HG03354 (cell line): ENCODE measurements around the gene DKK2.
A peak's percentile ranks its signal among the peaks of the same experiment; 100 is the strongest.
"Not testable (repeated sequence)": the region's sequence is repeated elsewhere in the genome, so short reads cannot be mapped to it uniquely, and the experiment has no call there.

ENCODE experiments used
- ATAC-seq: cut with Tn5 transposase; IDR thresholded peaks from one replicate; pipeline ENCODE4 v1.9.1; 2021; ENCODE audit warnings: mild to moderate bottlenecking; ENCODE audit not compliant: unreplicated experiment, poor library complexity, severe bottlenecking

Gene DKK2

DNA sequence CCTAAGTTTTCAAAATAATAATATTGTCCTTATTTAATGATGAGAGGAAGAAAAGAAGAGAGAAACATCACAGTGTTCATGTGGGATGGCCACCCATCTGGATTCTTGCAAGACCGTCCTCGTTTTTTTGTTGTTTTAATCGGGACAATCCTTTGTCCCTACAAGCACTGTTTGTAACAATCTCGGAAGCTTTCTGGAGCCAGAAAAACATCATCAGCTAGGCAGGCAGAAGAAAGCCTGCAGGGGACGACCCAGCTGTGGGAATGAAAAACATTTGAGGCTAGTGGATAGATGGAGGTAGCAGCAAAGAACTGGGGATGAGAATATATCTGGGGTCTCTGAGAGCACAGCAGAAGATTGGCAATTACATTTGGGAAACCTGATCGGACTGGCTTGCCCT is 105.6 kb downstream of the DKK2 start:
- ATAC-seq, result no peak

DNA sequence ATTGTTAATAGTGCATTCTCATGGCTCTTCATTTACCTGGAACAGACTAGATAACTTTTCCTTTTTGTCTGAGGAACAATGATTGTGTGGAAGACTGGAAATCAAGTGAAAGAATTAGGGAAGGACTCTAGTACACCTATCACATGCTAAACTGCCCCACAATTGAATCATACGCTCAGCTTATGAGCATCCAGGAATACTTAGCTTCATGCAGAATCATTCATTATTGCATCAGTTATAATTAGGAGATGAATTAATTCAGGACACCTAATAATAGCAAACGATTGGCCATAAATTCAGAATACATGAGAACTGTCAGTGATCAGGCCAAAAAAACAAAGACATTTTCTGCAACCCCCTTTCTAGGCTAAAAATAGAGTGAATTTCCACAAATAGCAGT is 106.9 kb downstream of the DKK2 start:
- no peak for ATAC-seq

DNA sequence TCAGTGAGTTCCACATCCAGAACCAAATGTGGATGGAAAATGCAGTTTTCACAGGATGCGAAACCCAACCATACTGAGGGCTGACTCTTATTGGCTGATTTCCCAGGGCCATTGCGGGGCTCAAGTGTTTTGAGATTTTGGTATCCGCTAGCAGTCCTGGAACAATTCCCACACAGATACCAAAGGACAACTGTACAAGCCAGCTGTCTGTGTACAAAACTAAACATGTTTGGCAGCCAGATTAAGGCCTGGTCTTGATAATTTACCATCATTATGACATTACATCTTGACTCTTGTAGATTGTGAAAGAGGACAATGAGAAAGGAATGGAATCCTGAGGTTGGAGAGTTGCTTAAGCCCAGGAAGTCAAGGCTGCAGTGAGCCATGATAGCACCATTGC is 121.9 kb downstream of the DKK2 start:
- ATAC-seq, result no peak

DNA sequence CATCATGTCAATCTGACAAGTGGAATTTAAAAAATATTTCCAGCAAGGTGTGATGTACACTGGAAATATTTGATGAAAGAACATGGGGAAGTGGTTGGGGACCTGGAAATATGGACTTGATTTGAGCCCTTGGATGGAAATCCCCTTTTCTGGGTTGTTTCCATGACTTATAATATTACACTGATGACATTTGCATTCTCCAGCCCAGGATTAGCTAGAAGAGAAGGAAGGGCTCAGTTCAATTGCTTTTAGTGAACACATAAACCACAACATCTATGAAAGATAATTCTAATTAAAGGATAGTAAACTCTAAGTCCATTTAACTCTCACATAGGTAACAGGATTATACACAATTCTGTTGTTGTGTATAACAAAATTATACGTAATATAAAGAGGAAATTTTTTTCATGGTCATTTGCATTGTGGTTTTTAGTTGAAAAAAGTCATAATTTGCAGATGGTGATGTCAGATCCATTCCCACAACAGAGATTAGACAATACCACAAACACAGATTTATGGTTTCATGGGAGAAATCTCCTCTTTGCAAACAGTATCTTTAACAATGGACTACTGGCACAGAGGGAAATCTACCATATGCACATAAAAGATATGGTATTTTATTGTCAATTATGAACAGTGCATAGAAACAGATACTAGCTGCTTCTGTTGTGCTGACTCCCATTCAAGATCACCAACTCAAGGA is 126.5 kb downstream of the DKK2 start:
- no peak for ATAC-seq

DNA sequence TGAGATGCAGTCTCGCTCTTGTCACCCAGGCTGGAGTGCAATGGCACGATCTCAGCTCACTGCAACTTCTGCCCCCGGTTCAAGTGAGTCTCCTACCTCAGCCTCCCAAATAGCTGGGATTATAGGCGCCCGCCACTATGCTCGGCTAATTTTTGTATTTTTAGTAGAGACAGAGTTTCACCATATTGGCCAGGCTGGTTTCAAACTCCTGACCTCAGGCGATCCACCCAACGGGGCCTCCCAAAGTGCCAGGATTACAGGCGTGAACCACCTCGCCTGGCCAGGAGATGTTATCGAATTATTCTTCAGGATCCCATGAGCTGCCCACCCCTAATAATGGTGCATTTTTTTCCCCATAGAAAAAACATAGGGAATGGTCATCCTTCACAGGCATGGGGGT is 128.1 kb downstream of the DKK2 start:
- not testable (repeated sequence) for ATAC-seq

DNA sequence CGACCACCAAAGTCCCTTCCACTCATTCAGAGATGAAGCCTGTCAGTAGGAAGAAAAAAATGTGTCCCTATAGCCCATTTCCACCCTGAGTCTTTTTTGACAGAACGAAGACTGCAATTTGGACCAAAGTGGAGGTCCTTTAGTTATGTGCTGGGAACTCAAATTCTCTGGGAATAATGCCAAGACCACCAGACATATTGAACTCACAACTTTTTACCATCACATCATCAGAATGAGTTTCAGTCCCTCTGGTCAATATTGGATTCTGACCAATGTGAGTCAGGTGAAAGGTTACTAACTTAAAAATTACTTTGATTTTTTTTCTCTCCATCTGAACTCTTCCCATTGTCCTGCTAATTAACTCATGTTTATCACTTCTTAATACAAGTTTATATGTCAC is 128.9 kb downstream of the DKK2 start:
- no peak for ATAC-seq

DNA sequence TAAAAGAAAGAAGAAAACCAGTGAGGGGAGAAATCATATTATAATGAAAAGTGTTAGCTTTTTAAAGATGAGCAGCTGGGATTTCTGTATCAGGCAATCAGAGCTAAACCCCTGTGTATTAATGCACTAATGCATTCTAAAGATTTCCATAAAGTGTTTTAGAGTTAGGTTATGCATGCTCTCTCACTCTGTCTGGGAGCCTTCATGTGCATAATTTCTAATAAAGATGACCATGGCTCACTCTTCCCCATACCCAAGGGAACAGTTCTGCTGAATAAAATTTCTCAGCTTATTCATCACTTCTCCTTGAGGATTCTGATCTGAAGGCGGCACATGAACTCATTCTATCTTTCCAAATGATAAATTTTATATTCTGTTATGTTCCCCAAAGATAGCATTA is 129.4 kb downstream of the DKK2 start:
- no peak for ATAC-seq

DNA sequence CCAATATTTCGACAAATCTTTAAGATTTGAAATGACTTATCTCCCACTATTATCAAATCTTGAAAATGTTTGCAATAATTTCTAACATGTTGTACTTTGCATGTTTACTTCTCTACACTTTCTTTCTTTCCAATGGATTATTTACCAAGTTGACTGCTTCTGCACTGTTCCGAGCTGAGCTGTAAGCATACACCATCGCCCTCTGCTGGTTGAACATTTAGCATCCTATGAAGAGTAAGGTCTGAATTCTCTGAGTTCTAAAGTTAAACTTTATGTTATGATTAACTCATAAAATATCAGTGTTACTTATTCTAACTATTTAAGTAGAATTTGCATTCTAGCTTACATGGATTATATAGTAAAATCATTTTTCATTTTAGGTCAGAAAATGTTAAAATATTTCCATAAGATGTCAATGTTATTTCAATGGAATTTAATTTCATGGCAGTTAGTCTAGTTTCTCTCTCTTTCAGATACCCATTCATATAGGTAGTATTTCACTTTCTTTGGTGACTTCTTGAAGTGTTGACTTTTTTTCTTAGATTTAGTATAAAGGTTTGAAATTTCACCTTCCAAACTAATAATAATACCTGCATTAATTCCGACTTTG is 137.4 kb downstream of the DKK2 start:
- ATAC-seq, result peak; percentile 92

DNA sequence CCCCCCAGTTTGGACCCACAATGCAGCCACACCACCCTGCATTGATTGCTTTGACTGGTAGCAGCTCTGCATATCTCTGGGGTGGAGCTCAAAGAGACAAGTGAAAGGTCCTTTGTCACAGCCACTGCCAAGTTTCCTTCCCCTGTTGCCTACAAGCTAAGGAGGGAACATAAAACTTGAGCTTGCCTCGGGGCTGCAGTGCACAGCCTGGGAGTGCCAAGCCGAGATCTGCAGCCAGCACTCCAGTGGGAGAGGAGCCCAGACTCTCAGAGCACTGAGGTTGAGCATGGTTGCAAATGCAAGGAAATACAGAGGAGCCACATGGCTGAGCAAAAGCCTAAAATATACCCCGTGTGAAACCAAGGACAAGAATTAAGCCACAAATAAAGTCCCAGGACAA is 142.2 kb downstream of the DKK2 start:
- ATAC-seq, result no peak

DNA sequence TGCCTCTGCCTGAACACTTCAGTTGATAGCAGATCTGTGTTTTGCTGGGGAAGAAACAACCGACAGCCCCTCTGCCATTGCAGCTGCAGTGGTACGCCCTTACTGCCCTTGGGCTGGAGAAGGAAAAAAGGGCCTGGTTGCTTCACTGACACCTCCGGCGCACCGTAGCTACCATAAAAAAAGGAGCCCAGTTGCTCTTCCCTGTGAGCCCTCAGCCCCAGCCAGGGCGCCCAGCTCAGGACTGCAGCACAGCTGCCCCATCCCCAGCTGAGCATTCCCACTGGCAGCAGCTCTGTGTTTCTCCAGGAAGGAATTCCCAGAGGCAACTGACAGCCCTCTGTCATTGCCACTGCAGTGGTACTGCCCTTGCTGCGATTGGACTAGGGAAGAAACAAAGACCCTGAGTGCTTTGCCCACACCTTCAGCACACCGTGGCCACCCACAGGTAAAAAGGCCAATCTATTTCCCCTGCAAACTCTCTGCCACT is 142.7 kb downstream of the DKK2 start:
- no peak for ATAC-seq

DNA sequence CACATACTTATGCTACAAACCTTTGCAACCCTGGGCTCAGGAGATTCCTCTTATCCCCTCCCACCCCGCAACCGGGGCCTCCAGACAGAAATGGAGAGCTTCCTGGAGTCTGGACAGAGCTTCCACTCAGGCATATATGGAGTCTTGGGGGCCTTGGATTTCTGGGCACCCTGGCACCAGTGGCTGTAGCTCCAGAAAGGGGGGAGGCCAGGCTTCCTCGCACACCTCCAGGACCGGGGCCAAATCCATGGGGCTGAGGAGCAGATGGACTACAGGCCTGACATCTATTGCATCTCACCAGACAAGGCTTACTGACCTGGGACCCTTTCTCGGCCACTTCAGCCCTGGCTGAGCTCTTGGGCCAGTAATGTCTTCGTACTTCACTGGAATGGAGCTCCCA is 143.3 kb downstream of the DKK2 start:
- ATAC-seq, result no peak

DNA sequence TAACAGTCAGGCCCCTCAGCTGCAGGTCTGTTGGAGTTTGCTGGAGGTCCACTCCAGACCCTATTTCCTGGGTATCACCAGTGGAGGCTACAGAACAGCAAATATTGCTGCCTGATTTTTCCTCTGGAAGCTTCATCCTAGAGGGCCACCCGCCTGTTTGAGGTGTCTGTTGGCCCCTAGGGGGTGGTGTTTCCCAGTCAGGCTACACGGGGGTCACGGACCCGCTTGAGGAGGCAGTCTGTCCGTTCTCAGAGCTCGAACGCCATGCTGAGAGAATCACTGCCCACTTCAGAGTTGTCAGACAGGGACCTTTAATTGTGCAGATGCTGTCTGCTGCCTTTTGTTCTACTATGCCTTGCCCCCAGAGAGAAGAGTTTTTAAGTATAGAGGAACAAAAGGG is 160.8 kb downstream of the DKK2 start:
- ATAC-seq, result no peak
